Stimulated activated CD8-positive, alpha-beta memory T cell treated with anti-CD3 and anti-CD28 coated beads, Interleukin-7, amount 100 ng/mL, for 48 hours (primary cell): ENCODE results near the gene CLEC10A.
A peak's percentile ranks its signal among the peaks of the same experiment; 100 is the strongest.

Experiments
- DNase-seq, 2 donors: peaks; one replicate each; pipeline ENCODE4 v3.0.0-alpha.2; 2020; ENCODE audit warnings: low read depth in 1 of 2; ENCODE audit errors: extremely low read depth in 1 of 2

The CLEC10A gene

GRCh38 chr17:7042501-7043181, 37.4 kb downstream of the CLEC10A start:
- DNase-seq: no peak

- DNase-seq: no peak
These were observed 38.2 kb downstream of the CLEC10A start for GRCh38 chr17:7041607-7042500.

GRCh38 chr17:7039832-7040231, 40.2 kb downstream of the CLEC10A start:
- DNase-seq: no peak

GRCh38 chr17:7038025-7038862, 41.8 kb downstream of the CLEC10A start:
- no peak for DNase-seq

- peak; percentile 97 to 99 for DNase-seq
These were observed 44.3 kb downstream of the CLEC10A start, which contains the start of gene SLC16A13 for GRCh38 chr17:7035591-7036368. TSS of gene SLC16A13 (plus strand) at chr17:7036015. CDS start at chr17:7036383, 368 bp downstream.

- no peak for DNase-seq
These were observed 45.0 kb downstream of the CLEC10A start for GRCh38 chr17:7034955-7035590.

GRCh38 chr17:7029659-7030058, 50.4 kb downstream of the CLEC10A start:
- DNase-seq: no peak

GRCh38 chr17:7029096-7029495, 51.0 kb downstream of the CLEC10A start:
- DNase-seq: no peak

- no peak for DNase-seq
These were observed 52.7 kb downstream of the CLEC10A start for GRCh38 chr17:7027335-7027734.

- DNase-seq: no peak
These were observed 53.5 kb downstream of the CLEC10A start for GRCh38 chr17:7026471-7027115.

- DNase-seq: no peak
These were observed 54.8 kb downstream of the CLEC10A start for GRCh38 chr17:7025245-7025644.
